ENCODE results near the gene UBE2D1. TPM values are rescaled to one million over a fixed set of nuclear protein-coding genes. Genes with fewer than 3 reads are reported as not detected.
"Not testable (repeated sequence)": the region's sequence is repeated elsewhere in the genome, so short reads cannot be mapped to it uniquely, and the experiment has no call there.

The UBE2D1 gene
- total RNA-seq, 1 donor from 2014 or later = 8.9 TPM

- H3K27ac ChIP-seq (ENCODE audit: low read depth, low read length) = no peak overlapping the region
- H3K4me3 ChIP-seq (ENCODE audit: low read length in 3 of 3) = no peak overlapping the region
- peaks cover 0 to 2% (median 2%) of the 10 kb centered on the region in 3 donors for H3K4me1 ChIP-seq (ENCODE audit: control insufficient read depth in 3 of 3, insufficient read depth in 3 of 3, low read length in 3 of 3)
- no peaks in the 10 kb centered on the region for H3K9me3 ChIP-seq (ENCODE audit: control insufficient read depth in 3 of 3, low read length in 3 of 3)
- H3K9ac ChIP-seq (ENCODE audit: low read depth in 1 of 3, low read length in 3 of 3) = no peak overlapping the region
- H3K27me3 ChIP-seq (ENCODE audit: control insufficient read depth in 3 of 3, insufficient read depth in 3 of 3, low read length in 3 of 3) = no peaks in the 10 kb centered on the region
- H3K36me3 ChIP-seq (ENCODE audit: control insufficient read depth in 3 of 3, insufficient read depth in 3 of 3, low read length in 3 of 3) = no peaks in the 10 kb centered on the region
Observed at GRCh38 chr10:58415757-58416156, 81.0 kb downstream of the UBE2D1 start.

- not testable (repeated sequence) for H3K27me3 ChIP-seq (ENCODE audit: control insufficient read depth in 3 of 3, insufficient read depth in 3 of 3, low read length in 3 of 3); H3K4me3 ChIP-seq (ENCODE audit: low read length in 3 of 3); H3K9me3 ChIP-seq (ENCODE audit: control insufficient read depth in 3 of 3, low read length in 3 of 3); H3K27ac ChIP-seq (ENCODE audit: low read depth, low read length); H3K4me1 ChIP-seq (ENCODE audit: control insufficient read depth in 3 of 3, insufficient read depth in 3 of 3, low read length in 3 of 3); H3K36me3 ChIP-seq (ENCODE audit: control insufficient read depth in 3 of 3, insufficient read depth in 3 of 3, low read length in 3 of 3); H3K9ac ChIP-seq (ENCODE audit: low read depth in 1 of 3, low read length in 3 of 3)
Observed at GRCh38 chr10:58417902-58418301, 83.1 kb downstream of the UBE2D1 start.

Other genes with a start within 250 kb of the UBE2D1 start
- gene IPMK, start 67.1 kb upstream of the UBE2D1 start, total RNA-seq = 3.1 TPM
- 8.9 TPM for gene CISD1, start 65.8 kb upstream of the UBE2D1 start, total RNA-seq
- 14.6 TPM for gene TFAM, start 50.4 kb downstream of the UBE2D1 start, total RNA-seq
- gene BICC1, start 177.9 kb downstream of the UBE2D1 start, total RNA-seq = 25.6 TPM

Measured in skeletal muscle tissue (tissue), 4 donors.